DND-41 (cell line): ENCODE data around the gene P3H1.
A peak's percentile ranks its signal among the peaks of the same experiment; 100 is the strongest.

ENCODE experiments used
- EZH2 ChIP-seq: IDR thresholded peaks from 3 replicates; pipeline ENCODE4 v1.6.1; 2012; ENCODE audit warnings: borderline replicate concordance, low read depth, mild to moderate bottlenecking, moderate library complexity, low read length, inconsistent platforms; ENCODE audit not compliant: severe bottlenecking
- TF ChIP-seq, protein P1 (sequence below): IDR thresholded peaks from 2 replicates; pipeline ENCODE4 v1.5.1; 2012; ENCODE audit warnings: borderline replicate concordance, low read length, moderate library complexity, mild to moderate bottlenecking; ENCODE audit not compliant: poor library complexity, severe bottlenecking; ENCODE audit errors: extremely low read depth

- no peak for TF ChIP-seq EZH2
- TF ChIP-seq, protein P1, sequence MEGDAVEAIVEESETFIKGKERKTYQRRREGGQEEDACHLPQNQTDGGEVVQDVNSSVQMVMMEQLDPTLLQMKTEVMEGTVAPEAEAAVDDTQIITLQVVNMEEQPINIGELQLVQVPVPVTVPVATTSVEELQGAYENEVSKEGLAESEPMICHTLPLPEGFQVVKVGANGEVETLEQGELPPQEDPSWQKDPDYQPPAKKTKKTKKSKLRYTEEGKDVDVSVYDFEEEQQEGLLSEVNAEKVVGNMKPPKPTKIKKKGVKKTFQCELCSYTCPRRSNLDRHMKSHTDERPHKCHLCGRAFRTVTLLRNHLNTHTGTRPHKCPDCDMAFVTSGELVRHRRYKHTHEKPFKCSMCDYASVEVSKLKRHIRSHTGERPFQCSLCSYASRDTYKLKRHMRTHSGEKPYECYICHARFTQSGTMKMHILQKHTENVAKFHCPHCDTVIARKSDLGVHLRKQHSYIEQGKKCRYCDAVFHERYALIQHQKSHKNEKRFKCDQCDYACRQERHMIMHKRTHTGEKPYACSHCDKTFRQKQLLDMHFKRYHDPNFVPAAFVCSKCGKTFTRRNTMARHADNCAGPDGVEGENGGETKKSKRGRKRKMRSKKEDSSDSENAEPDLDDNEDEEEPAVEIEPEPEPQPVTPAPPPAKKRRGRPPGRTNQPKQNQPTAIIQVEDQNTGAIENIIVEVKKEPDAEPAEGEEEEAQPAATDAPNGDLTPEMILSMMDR: peak; percentile 78
Observed at GRCh38 chr1:42777852-42778251, 11.0 kb upstream of the P3H1 start.
